Prostate gland (tissue), 2 donors: Measurements from ENCODE around the gene DTHD1. TPM values are rescaled to one million over a fixed set of nuclear protein-coding genes. Genes with fewer than 3 reads are reported as not detected.

Experiments
- DNase-seq: peaks from one replicate; pipeline ENCODE4 v3.0.0-alpha.2; 2019; ENCODE audit warnings: low spot score
- H3K27ac ChIP-seq, 2 donors: fragments of 200-600 bp; sonication (generic); 2 replicates each; pipeline ENCODE4 v1.5.1; 2017 to 2019
- H3K27me3 ChIP-seq: fragments of 200-600 bp; sonication (generic); replicated peaks from 2 replicates; pipeline ENCODE4 v1.5.1; 2019; ENCODE audit not compliant: insufficient read depth
- H3K36me3 ChIP-seq, 2 donors: fragments of 200-600 bp; sonication (generic); 1 replicate in 1 of 2; 2 replicates in 1 of 2; pipeline versions ENCODE4 v1.5.1 to v1.8.1; 2017 to 2019
- H3K4me1 ChIP-seq: fragments of 200-600 bp; sonication (generic); replicated peaks from 2 replicates; pipeline ENCODE4 v1.5.1; 2019
- H3K4me3 ChIP-seq, 2 donors: fragments of 200-600 bp; sonication (generic); 2 replicates each; pipeline ENCODE4 v1.5.1; 2017 to 2019
- H3K9me3 ChIP-seq: fragments of 200-600 bp; sonication (generic); 2 replicates; pipeline ENCODE4 v1.5.1; 2017
- POLR2A ChIP-seq: fragments of 450-650 bp; IDR thresholded peaks from one replicate; pipeline ENCODE4 v1.6.1; 2016; ENCODE audit warnings: antibody characterized with exemption, mild to moderate bottlenecking
- POLR2AphosphoS5 ChIP-seq: sonication (generic); formaldehyde crosslinking; IDR thresholded peaks from one replicate; pipeline ENCODE4 v1.6.1; 2017; ENCODE audit warnings: antibody characterized with exemption
- WGBS: methylation state at CpG from one replicate; pipeline ENCODE4 v1.1.5; 2018; 5-methylcytosine and 5-hydroxymethylcytosine counted together
- intact Hi-C: fragments of 100-400 bp; cut with DNase I; formaldehyde crosslinking; loops from one replicate; pipeline ENCODE4 v1.14.2; 2022
- total RNA-seq, 2 donors: library from RNA; depleted of rRNA; stranded (reverse); fragments of >200 nt; gene quantifications; one replicate each; pipeline ENCODE4 v1.1.0, GENCODE V29; 2016
- TF ChIP-seq, protein P1 (sequence below), 4 experiments: fragments of 200-600 bp in 2 of 4; fragments of 450-650 bp in 2 of 4; sonication (generic) in 2 of 4; IDR thresholded peaks; 1 replicate in 3 of 4; 2 replicates in 1 of 4; pipeline ENCODE4 v1.5.1; 2016 to 2019; ENCODE audit warnings: antibody characterized with exemption in 4 of 4, mild to moderate bottlenecking in 2 of 4, moderate library complexity in 2 of 4

Gene DTHD1
- total RNA-seq, 2 donors from 2014 or later, result 0.91 TPM; not detected in 1

DNA sequence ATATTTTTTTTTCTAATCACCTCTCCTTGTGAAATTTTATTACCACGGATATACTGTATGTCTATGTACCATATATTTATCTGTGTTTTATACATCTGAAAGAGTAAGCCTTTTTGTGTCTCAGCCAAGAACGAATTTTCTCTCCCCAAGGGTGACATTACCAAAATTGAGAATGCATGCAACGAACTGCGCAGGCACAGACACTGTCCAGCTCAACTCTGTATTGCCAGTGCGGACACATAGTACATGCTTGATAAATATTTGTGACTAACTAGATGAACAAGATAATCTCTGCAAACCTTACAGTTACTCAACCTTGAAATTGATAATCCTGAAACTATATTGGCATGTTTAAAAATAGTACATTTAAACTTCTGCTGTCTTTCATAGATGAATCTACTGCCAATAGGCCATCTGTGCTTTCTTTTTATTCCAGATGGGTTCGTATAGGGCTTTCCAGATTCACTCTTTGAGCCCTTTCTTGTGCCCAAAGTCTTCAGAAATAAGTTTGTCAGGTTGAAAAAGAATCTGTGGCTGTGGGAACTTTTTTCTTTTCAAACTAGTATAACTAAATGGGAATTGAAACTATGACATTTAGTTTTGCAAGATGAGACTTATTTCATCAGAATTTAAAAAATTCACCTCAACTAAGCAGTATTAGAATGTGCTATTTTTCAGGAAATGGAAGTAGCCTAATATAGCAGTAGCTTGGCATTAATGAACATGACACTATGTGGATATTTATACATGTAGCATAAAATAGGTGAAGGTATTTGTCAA is 38.9 kb downstream of the DTHD1 start:
- H3K9me3 ChIP-seq, result no peaks in the 10 kb centered on the region
- H3K27ac ChIP-seq, result no peak overlapping the region
- H3K36me3 ChIP-seq, result no peaks in the 10 kb centered on the region
- no peak for DNase-seq
- no peak for TF ChIP-seq POLR2AphosphoS5
- no peak for TF ChIP-seq POLR2A
- TF ChIP-seq, protein P1, sequence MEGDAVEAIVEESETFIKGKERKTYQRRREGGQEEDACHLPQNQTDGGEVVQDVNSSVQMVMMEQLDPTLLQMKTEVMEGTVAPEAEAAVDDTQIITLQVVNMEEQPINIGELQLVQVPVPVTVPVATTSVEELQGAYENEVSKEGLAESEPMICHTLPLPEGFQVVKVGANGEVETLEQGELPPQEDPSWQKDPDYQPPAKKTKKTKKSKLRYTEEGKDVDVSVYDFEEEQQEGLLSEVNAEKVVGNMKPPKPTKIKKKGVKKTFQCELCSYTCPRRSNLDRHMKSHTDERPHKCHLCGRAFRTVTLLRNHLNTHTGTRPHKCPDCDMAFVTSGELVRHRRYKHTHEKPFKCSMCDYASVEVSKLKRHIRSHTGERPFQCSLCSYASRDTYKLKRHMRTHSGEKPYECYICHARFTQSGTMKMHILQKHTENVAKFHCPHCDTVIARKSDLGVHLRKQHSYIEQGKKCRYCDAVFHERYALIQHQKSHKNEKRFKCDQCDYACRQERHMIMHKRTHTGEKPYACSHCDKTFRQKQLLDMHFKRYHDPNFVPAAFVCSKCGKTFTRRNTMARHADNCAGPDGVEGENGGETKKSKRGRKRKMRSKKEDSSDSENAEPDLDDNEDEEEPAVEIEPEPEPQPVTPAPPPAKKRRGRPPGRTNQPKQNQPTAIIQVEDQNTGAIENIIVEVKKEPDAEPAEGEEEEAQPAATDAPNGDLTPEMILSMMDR (IDR thresholded peaks at IDR 0.05), result no peak
- no peak overlapping the region for H3K4me3 ChIP-seq
- 77% methylated on average over 6 of the region's 6 CpGs for WGBS
- intact Hi-C loops, result no loop called here
- H3K4me1 ChIP-seq, result no peaks in the 10 kb centered on the region
- no peaks in the 10 kb centered on the region for H3K27me3 ChIP-seq

DNA sequence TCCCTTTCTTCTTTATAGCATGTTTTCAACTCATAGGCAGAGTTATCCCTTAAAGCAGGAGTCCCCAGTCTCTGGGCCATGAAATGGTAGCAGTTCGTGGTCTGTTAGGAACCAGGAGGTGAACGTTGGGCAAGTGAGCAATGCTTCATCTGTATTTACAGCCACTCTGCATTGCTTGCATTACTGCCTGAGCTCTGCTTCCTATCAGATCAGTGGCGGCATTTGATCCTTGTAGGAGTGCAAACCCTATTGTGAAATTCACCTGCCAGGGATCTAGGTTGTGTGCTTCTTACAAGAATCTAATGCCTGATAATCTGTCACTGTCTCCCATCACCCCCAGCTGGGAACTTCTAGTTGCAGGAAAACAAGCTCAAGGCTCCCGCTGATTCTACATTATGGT is 39.8 kb downstream of the DTHD1 start:
- Histone ChIP-seq H3K4me3 (no peak overlapping the region), H3K27ac (no peak overlapping the region), H3K27me3 (no peaks in the 10 kb centered on the region), H3K36me3 (no peaks in the 10 kb centered on the region), H3K4me1 (no peaks in the 10 kb centered on the region), H3K9me3 (no peaks in the 10 kb centered on the region)
- DNase-seq, result no peak
- TF ChIP-seq, protein P1 (IDR thresholded peaks at IDR 0.05), result no peak
- TF ChIP-seq POLR2AphosphoS5, result no peak
- no peak for TF ChIP-seq POLR2A
- WGBS, result 47% methylated on average over 4 of the region's 4 CpGs
- intact Hi-C loops, result no loop called here

DNA sequence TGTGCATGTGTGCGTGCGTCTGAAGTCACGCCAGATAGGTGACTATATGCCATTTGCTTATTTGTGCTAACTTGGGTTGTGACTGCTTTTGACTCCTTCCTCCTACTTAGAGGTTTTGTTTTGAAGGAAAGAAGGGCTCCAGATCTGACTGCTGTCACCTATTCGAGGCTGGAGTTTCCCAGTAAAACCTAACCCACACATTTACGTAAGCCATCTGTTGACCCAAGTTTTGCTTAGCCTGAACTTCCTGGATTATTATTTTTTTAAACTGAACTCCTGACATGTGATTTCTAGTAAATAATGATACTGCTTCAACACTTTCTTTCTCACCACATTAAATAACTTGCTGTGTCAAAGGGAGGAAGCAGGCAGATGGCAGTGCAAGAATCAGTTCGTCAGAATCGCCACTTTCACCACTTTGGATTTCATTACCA is 41.5 kb downstream of the DTHD1 start:
- no peaks in the 10 kb centered on the region for H3K9me3 ChIP-seq
- no peaks in the 10 kb centered on the region for H3K4me1 ChIP-seq
- DNase-seq, result no peak
- H3K36me3 ChIP-seq, result no peaks in the 10 kb centered on the region
- TF ChIP-seq POLR2A (no peak), POLR2AphosphoS5 (no peak)
- TF ChIP-seq, protein P1 (IDR thresholded peaks at IDR 0.05), result no peak
- intact Hi-C loops, result no loop called here
- H3K27ac ChIP-seq, result no peak overlapping the region
- no peaks in the 10 kb centered on the region for H3K27me3 ChIP-seq
- no peak overlapping the region for H3K4me3 ChIP-seq
- WGBS, result 59% methylated on average over 7 of the region's 7 CpGs

DNA sequence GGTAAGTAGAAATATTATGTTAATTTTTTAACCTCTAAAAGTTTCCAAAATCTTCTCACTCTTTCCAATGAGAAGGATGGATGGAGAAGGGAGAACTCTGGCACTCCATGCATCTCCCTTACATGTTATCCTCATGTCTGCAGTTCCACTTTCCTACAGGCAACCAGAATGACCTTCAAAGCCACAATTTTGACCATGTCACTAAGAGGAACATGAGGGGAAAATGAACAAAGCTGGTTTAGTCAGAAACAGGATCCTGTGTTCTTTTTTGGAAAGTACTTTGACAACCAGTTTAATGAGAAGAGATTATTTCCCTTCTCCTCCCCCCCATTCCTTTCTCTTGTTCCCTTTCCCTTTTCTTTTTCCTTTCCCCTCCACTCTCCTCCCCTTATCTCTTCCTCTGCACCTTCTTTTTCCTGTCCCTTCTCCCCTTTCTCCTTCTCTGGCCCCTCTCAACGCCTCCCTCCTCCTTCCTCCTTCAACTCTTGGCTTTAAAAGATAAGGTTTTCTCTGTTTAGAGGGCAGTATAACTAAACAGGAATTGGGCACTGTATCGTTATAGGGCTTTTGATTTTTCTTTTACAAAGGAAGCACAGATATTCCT is 42.5 kb downstream of the DTHD1 start:
- no peak overlapping the region for H3K27ac ChIP-seq
- WGBS, result 53% methylated on average over 2 of the region's 2 CpGs

More for the DNA sequence above, 42.5 kb downstream of the DTHD1 start:
- H3K27me3 ChIP-seq, result no peaks in the 10 kb centered on the region
- H3K9me3 ChIP-seq, result no peaks in the 10 kb centered on the region
- TF ChIP-seq, protein P1 (IDR thresholded peaks at IDR 0.05), result no peak
- TF ChIP-seq POLR2AphosphoS5, result no peak
- TF ChIP-seq POLR2A, result no peak
- intact Hi-C loops, result no loop called here
- DNase-seq, result no peak
- no peaks in the 10 kb centered on the region for H3K36me3 ChIP-seq
- no peaks in the 10 kb centered on the region for H3K4me1 ChIP-seq
- no peak overlapping the region for H3K4me3 ChIP-seq
